ENCODE measurements around the gene PACRG.

- TF ChIP-seq REST (IDR thresholded peaks at IDR 0.05; ENCODE audit: low read depth, low read length): no peak
- no peak for TF ChIP-seq CTCF (IDR thresholded peaks at IDR 0.05)
- no peak for TF ChIP-seq MEF2A (IDR thresholded peaks at IDR 0.05; ENCODE audit: borderline replicate concordance, low read depth)
- no peak for TF ChIP-seq USF2 (IDR thresholded peaks at IDR 0.05; ENCODE audit: borderline replicate concordance, low read depth, low read length)
- no peak for TF ChIP-seq YY1 (IDR thresholded peaks at IDR 0.05; ENCODE audit: low read depth)
- no peak for TF ChIP-seq TEAD4 (IDR thresholded peaks at IDR 0.05; ENCODE audit: borderline replicate concordance, insufficient read depth)
- TF ChIP-seq EZH2phosphoT487 (IDR thresholded peaks at IDR 0.05; ENCODE audit: borderline replicate concordance, low read depth): no peak
- no peak for TF ChIP-seq FOSL2 (IDR thresholded peaks at IDR 0.05; ENCODE audit: borderline replicate concordance, low read depth)
- no peak for TF ChIP-seq MXI1 (IDR thresholded peaks at IDR 0.05; ENCODE audit: low read depth, low read length)
- TF ChIP-seq RXRA (IDR thresholded peaks at IDR 0.05; ENCODE audit: borderline replicate concordance, low read depth): no peak
- no peak for TF ChIP-seq POLR2AphosphoS5 (IDR thresholded peaks at IDR 0.05; ENCODE audit: low read depth, low read length)
Measured at GRCh38 chr6:163164175-163164900, 436.6 kb downstream of the PACRG start.
